ENCODE measurements around the gene LSAMP. TPM values are rescaled to one million over a fixed set of nuclear protein-coding genes. Genes with fewer than 3 reads are reported as not detected.

The LSAMP gene
- total RNA-seq, 1 donor from 2014 or later: 24.6 TPM

DNA sequence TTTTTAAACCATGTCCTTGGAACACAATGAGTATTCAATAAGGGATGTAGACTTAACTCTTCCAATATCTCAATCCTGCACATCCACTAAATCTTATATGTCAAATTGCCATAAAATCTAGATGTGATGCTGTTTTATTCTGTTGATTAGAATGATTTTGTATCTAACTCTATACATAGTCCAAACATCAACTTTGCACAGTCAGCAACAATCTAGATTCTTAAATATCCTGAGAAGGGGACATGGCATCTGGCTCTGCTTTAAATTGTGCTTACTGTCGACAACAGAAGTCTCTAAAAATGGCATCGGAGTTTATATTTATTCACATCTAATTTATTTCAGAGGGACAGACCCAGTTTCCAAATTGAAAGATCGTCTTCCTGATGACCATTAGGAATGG, 545.8 kb downstream of the LSAMP start:
- intact Hi-C loops (cut with DNase I): no loop called here
- no peak for DNase-seq
- Histone ChIP-seq H3K4me3 (no peak overlapping the region), H3K36me3 (no peaks in the 10 kb centered on the region), H3K4me1 (no peaks in the 10 kb centered on the region), H3K27ac (no peak overlapping the region), H3K27me3 (no peaks in the 10 kb centered on the region), H3K9me3 (no peaks in the 10 kb centered on the region)
- no peak for ATAC-seq
- TF ChIP-seq, protein P1, sequence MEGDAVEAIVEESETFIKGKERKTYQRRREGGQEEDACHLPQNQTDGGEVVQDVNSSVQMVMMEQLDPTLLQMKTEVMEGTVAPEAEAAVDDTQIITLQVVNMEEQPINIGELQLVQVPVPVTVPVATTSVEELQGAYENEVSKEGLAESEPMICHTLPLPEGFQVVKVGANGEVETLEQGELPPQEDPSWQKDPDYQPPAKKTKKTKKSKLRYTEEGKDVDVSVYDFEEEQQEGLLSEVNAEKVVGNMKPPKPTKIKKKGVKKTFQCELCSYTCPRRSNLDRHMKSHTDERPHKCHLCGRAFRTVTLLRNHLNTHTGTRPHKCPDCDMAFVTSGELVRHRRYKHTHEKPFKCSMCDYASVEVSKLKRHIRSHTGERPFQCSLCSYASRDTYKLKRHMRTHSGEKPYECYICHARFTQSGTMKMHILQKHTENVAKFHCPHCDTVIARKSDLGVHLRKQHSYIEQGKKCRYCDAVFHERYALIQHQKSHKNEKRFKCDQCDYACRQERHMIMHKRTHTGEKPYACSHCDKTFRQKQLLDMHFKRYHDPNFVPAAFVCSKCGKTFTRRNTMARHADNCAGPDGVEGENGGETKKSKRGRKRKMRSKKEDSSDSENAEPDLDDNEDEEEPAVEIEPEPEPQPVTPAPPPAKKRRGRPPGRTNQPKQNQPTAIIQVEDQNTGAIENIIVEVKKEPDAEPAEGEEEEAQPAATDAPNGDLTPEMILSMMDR (IDR thresholded peaks at IDR 0.05): no peak

GRCh38 chr3:115898656-115899410, 546.5 kb downstream of the LSAMP start:
- ATAC-seq (peak; percentile 55), DNase-seq (no peak)
- Histone ChIP-seq H3K4me3 (no peak overlapping the region), H3K27ac (no peak overlapping the region), H3K36me3 (no peaks in the 10 kb centered on the region), H3K9me3 (no peaks in the 10 kb centered on the region), H3K27me3 (no peaks in the 10 kb centered on the region), H3K4me1 (no peaks in the 10 kb centered on the region)
- intact Hi-C loops (cut with DNase I): no loop called here
- TF ChIP-seq, protein P1 (IDR thresholded peaks at IDR 0.05): no peak

DNA sequence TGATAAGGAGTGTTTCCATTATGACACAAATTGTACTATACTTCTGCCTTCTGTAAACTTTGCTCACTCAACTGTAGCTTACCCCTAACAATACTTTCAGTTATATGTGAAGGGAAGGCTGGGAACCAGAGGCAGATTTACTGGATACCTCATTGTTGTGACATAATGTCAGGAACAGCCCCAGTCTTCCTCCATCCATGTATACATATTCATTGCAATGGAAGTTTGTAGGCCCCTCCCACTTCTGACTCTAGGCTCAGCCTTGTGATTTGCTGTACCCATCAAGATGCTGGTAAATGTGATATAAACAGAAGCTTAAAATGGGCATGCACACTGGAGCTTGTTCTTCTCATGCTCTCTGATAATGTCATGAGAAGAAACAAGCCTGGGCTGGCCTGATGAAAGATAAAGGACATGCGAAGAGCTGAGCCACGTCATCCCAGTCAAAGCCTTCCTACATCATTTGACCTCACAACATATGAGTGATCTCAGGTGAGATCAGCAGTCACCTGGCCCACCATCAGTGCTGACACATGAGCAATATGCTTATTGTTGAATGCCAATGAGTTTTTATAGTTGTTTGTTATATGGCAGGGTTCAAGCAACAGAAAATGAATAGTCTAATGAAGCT, 554.2 kb downstream of the LSAMP start:
- DNase-seq (no peak), ATAC-seq (no peak)
- Histone ChIP-seq H3K9me3 (no peaks in the 10 kb centered on the region), H3K36me3 (no peaks in the 10 kb centered on the region), H3K27me3 (no peaks in the 10 kb centered on the region), H3K4me3 (no peak overlapping the region), H3K27ac (no peak overlapping the region), H3K4me1 (no peaks in the 10 kb centered on the region)
- intact Hi-C loops (cut with DNase I): no loop called here
- TF ChIP-seq, protein P1 (IDR thresholded peaks at IDR 0.05): no peak

GRCh38 chr3:115890579-115890978, 554.7 kb downstream of the LSAMP start:
- DNase-seq: no peak
- Histone ChIP-seq H3K27me3 (no peaks in the 10 kb centered on the region), H3K27ac (no peak overlapping the region), H3K9me3 (no peaks in the 10 kb centered on the region), H3K4me1 (no peaks in the 10 kb centered on the region), H3K36me3 (no peaks in the 10 kb centered on the region), H3K4me3 (no peak overlapping the region)
- ATAC-seq: no peak
- intact Hi-C loops (cut with DNase I): no loop called here
- TF ChIP-seq, protein P1 (IDR thresholded peaks at IDR 0.05): no peak

- intact Hi-C loops (cut with DNase I): no loop called here
- H3K4me3 ChIP-seq: no peak overlapping the region
- H3K27me3 ChIP-seq: no peaks in the 10 kb centered on the region
- no peak overlapping the region for H3K27ac ChIP-seq
- ATAC-seq: no peak
- no peak for DNase-seq
- no peaks in the 10 kb centered on the region for H3K36me3 ChIP-seq
- H3K9me3 ChIP-seq: no peaks in the 10 kb centered on the region
- TF ChIP-seq, protein P1 (IDR thresholded peaks at IDR 0.05): no peak
- H3K4me1 ChIP-seq: no peaks in the 10 kb centered on the region
These were observed 559.7 kb downstream of the LSAMP start for GRCh38 chr3:115885621-115886020.

Measured in upper lobe of right lung (tissue), 1 donor.